ENCODE data around the gene PLD4.

GRCh38 chr14:104953097-104953496 is 28.4 kb downstream of the PLD4 start:
- no peak for TF ChIP-seq CTCF (conservative IDR thresholded peaks at IDR 0.05 in 1 of 2, IDR thresholded peaks at IDR 0.05 in 1 of 2; ENCODE audit: low read depth in 1 of 2, low read length in 2 of 2)
- no peak for TF ChIP-seq EZH2 (IDR thresholded peaks at IDR 0.05; ENCODE audit: low read length, missing control alignments)

Measured in fibroblast of lung (primary cell).